PC-3 (cell line): ENCODE measurements around the gene FARP1.

Source experiments
- CTCF ChIP-seq: fragments of 300-600 bp; sonication (generic); conservative IDR thresholded peaks from 2 replicates; pipeline ENCODE4 v1.5.1; 2017; ENCODE audit warnings: antibody characterized with exemption, low read depth, mild to moderate bottlenecking, low read length
- EZH2 ChIP-seq: fragments of 300-600 bp; sonication (generic); IDR thresholded peaks from one replicate; pipeline ENCODE4 v1.6.1; 2017; ENCODE audit warnings: antibody characterized with exemption, mild to moderate bottlenecking, low read length; ENCODE audit not compliant: unreplicated experiment
- EZH2phosphoT487 ChIP-seq: fragments of 300-600 bp; sonication (generic); IDR thresholded peaks from 2 replicates; pipeline ENCODE4 v1.6.1; 2018; ENCODE audit warnings: mild to moderate bottlenecking, antibody characterized with exemption, low read length, borderline replicate concordance

GRCh38 chr13:98407575-98407974 lies 264.7 kb downstream of the FARP1 start:
- TF ChIP-seq CTCF (no peak), EZH2phosphoT487 (no peak), EZH2 (no peak)
